Activated CD8-positive, alpha-beta memory T cell treated with anti-CD3 and anti-CD28 coated beads, Interleukin-2, amount 10 ng/mL, durations not matched to agents 7 days and 5 days (primary cell): ENCODE results near the gene DCD. TPM values are rescaled to one million over a fixed set of nuclear protein-coding genes. Genes with fewer than 3 reads are reported as not detected.
"Not testable (repeated sequence)": the region's sequence is repeated elsewhere in the genome, so short reads cannot be mapped to it uniquely, and the experiment has no call there.

Experiments
- ATAC-seq: fragments of 150-1000 bp; cut with Tn5 transposase; one replicate; pipeline ENCODE4 v1.10.0; 2021; ENCODE audit warnings: moderate library complexity
- CTCF ChIA-PET: fragments of 350-600 bp; sonication (Branson Sonifier 250); formaldehyde crosslinking; loops from one replicate; lab custom pipeline; 2021; ENCODE audit warnings: antibody characterized with exemption; lab: Charles Lee
- DNase-seq: peaks from one replicate; pipeline ENCODE4 v3.0.0-alpha.2; 2020
- H3K27ac Mint-ChIP-seq: one replicate; pipeline ENCODE4 v1.8.0; 2021; ENCODE audit warnings: mild to moderate bottlenecking, mixed read lengths
- H3K27me3 Mint-ChIP-seq: one replicate; pipeline ENCODE4 v1.8.0; 2021; ENCODE audit warnings: mixed read lengths
- H3K36me3 Mint-ChIP-seq: one replicate; pipeline ENCODE4 v1.8.0; 2021; ENCODE audit warnings: mild to moderate bottlenecking, mixed read lengths
- H3K4me1 Mint-ChIP-seq: one replicate; pipeline ENCODE4 v1.8.0; 2021; ENCODE audit warnings: mixed read lengths
- H3K4me3 Mint-ChIP-seq: one replicate; pipeline ENCODE4 v1.8.0; 2021; ENCODE audit warnings: mild to moderate bottlenecking, moderate library complexity, mixed read lengths
- H3K9me3 Mint-ChIP-seq: one replicate; pipeline ENCODE4 v1.8.0; 2022; ENCODE audit warnings: low read depth, mixed read lengths
- total RNA-seq, 2 experiments: library from RNA; stranded (reverse); gene quantifications; one replicate each; pipeline ENCODE4 v1.2.3, GENCODE V29; 2021

DCD gene
- total RNA-seq, 2 experiments from 2014 or later: not detected

DNA sequence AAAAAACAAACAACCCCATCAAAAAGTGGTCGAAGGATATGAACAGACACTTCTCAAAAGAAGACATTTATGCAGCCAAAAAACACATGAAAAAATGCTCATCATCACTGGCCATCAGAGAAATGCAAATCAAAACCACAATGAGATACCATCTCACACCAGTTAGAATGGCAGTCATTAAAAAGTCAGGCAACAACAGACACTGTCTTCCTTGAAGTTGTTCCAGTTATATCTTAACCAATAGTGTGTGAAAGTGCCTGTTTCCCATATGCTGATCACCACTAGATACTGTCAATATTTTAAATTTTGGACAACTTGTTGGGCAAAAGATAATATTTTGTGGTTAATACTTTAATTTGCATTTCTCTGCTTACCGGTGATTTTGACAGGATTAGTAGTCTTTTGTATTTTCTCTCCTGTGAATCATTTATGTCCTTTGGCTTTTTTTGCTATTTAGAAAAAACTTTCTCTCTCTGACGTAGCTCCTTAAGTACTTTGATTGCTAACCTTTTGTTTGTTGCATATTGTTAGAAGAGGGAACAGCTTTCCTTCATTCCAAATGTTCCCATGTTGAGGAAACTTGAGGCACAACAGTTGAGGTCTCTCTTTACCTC lies 17.0 kb upstream of the DCD start:
- H3K27ac Mint-ChIP-seq, H3K9me3 Mint-ChIP-seq, CTCF ChIA-PET, DNase-seq, H3K4me1 Mint-ChIP-seq, ATAC-seq, H3K4me3 Mint-ChIP-seq, H3K36me3 Mint-ChIP-seq: not testable (repeated sequence)
- peaks cover 25% of the 10 kb centered on the region for H3K27me3 Mint-ChIP-seq

DNA sequence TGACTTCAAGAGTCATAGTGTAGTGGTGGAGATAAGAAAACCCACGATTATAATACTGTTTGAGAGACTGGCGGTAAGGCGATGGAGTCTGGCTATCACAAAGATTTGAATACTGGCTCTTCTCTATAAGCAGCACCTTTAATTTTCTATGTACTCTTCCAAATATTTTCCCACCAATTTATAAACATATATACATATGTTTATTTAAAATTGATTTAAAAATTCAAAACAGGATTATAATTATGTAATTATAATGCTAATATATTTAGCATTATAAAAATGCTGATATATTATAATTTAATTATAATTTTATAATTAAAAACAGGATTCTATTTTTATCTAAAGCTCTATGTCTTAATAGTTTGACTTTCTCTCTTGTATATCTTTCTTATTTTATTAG lies 15.4 kb upstream of the DCD start:
- Mint-ChIP-seq H3K9me3 (no peaks in the 10 kb centered on the region), H3K4me1 (no peaks in the 10 kb centered on the region), H3K36me3 (no peaks in the 10 kb centered on the region), H3K27me3 (peaks cover 16% of the 10 kb centered on the region), H3K27ac (no peak overlapping the region), H3K4me3 (no peak overlapping the region)
- CTCF ChIA-PET: no interaction called here
- ATAC-seq (no peak), DNase-seq (no peak)

DNA sequence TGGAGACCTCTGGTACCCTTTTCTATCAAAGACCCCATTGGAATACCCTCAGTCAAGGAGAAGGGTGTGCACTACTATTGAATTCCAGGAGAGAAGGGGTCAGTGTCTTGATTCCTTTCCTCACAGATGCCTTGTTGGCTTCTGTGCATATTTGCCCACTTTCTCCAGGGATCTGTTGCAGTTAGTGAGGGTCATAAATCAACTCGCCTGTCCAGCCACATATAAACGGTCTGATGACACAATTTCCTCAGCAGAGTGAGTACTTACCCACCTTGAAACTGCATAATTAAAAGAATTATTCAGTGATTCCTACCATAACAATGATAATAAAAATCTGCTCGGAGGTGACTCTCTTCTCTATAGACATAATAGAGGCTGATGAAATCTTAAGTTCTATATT lies 13.9 kb upstream of the DCD start:
- no peak overlapping the region for H3K4me3 Mint-ChIP-seq
- H3K9me3 Mint-ChIP-seq: no peaks in the 10 kb centered on the region
- H3K36me3 Mint-ChIP-seq: no peaks in the 10 kb centered on the region
- CTCF ChIA-PET: no interaction called here
- ATAC-seq (no peak), DNase-seq (no peak)
- no peaks in the 10 kb centered on the region for H3K4me1 Mint-ChIP-seq
- H3K27me3 Mint-ChIP-seq: peaks cover 13% of the 10 kb centered on the region
- no peak overlapping the region for H3K27ac Mint-ChIP-seq

DNA sequence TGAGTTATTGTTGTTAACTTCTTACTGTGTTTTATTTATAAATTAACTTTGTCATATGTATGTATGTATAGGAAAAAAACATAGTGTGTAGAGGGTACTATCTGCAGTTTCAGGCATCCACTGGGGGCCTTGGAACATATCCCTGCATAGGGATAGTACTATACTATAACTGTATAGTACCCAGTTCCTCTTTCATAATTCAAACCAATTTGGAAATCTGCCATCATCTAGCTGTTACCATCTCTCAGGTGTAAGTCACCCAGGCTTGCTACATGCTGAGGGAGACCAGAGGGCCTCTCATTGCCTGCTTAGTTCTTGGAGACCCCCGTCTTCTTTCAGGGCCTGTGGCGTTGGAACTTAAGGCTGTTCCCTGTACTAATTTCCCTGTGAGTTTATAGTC lies 12.9 kb upstream of the DCD start:
- Mint-ChIP-seq H3K9me3 (no peaks in the 10 kb centered on the region), H3K27me3 (peaks cover 11% of the 10 kb centered on the region), H3K27ac (no peak overlapping the region), H3K4me1 (no peaks in the 10 kb centered on the region), H3K4me3 (no peak overlapping the region), H3K36me3 (no peaks in the 10 kb centered on the region)
- no peak for DNase-seq
- no peak for ATAC-seq
- CTCF ChIA-PET: no interaction called here

DNA sequence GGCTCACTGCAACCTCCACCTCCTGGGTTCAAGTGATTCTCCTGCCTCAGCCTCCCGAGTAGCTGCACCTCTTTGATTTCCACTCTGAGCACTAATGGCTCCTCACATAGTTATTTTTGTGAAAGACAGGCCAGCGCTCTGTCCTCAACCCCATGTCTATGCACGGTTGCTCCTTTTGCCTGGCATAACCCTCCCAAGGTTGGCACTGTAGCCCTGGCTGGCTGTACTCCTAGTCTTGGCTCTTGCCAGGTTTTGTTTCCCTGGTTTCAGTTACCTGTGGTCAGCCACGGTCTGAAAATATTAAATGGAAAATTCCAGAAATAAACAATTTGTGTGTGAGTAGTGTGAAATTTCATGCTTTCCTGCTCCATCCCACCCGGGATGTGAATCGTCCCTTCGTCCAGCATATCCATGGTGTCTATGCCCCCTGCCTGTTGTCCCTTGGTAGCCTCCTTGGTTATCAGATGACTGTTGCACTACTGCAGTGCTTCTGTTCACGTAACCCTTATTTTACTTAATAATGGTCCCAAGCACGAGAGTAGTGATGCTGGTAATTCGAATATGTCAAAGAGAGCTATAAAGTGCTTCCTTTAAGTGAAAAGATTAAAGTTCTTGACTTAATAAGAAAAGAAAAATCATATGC lies 12.3 kb upstream of the DCD start:
- Mint-ChIP-seq H3K36me3 (no peaks in the 10 kb centered on the region), H3K27me3 (peaks cover 9% of the 10 kb centered on the region), H3K4me3 (no peak overlapping the region), H3K27ac (no peak overlapping the region), H3K9me3 (no peaks in the 10 kb centered on the region), H3K4me1 (no peaks in the 10 kb centered on the region)
- no peak for DNase-seq
- CTCF ChIA-PET: no interaction called here
- no peak for ATAC-seq

DNA sequence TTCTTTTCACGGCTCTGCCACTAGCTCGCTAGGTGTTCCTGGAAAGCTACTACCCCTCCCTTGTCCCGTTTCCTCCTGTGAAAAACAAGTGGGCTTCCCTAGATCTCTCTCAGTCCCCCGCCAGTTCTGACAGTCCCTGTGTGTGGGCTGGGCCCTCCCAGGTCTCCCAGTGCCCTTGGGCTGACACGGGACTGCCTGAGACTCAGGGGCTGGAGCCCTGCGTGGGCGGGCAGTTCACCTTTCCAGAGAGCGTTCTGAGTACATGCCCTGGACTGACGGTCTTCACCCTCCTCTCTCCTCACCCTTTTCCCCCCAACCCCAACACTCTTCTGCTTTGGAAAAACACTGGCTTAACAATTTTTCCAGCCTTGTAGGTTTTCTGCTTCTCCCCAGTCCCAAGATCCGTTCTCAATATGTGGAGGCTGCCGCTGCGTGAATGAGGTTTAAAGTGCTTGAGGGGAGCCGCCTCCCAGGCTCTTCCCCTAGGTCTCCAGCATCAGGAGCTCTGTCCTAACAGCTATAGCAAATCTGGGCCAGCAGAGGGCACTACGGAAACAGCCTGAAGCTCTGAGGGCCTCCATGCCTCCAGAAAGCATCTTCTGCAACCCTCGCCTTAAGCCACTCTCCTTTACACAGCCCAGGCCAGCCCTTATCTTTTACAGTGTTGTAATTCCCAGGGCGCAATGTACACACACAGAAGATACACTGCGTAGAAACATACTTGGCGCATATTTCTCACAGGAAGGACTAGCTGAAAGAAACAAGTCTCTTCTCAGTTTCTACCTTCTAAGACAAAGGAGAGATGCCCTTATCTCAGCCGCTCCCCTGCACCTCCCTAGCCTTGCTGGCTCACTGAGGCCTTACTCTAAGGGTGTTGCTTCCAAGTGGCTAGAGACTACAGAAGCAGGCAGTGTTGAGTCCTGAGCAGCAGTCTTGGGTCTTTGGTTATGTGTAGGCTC lies 10.4 kb upstream of the DCD start:
- Mint-ChIP-seq H3K27me3 (peaks cover 17% of the 10 kb centered on the region), H3K4me1 (no peaks in the 10 kb centered on the region), H3K4me3 (no peak overlapping the region), H3K9me3 (no peaks in the 10 kb centered on the region), H3K27ac (no peak overlapping the region), H3K36me3 (no peaks in the 10 kb centered on the region)
- ATAC-seq (peak; percentile 70), DNase-seq (peak; percentile 65)
- CTCF ChIA-PET: interaction anchor here (0.9 to 1.9 kb wide), 10 partner anchors 13 to 414 kb away, joined by 3 to 5 read pairs (median 4); no protein-coding TSS in a partner anchor

DNA sequence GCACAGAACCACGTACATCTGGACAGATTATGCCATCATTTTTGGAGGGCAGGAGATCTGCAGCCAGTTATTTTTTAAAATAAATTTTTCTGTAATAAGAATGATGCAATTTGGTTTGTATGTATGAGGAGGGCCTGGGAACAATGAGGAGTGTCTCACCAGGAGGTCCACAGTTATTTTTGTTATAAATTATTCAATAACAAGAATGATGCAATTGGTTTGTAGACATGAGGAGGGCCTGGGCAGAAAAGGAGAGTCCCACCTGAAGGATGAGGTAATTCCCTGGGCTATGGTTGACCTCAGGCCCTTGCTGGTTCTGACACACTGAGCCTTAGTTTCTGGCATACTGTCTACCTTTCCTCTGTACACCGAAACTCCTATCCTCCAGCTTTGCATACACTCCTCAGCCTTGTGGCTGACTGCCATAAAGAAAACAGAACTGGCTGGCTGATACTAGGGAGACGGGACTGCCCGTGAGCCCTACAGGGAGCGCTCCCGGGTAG lies 9.0 kb upstream of the DCD start:
- Mint-ChIP-seq H3K9me3 (no peaks in the 10 kb centered on the region), H3K4me3 (no peak overlapping the region), H3K4me1 (no peaks in the 10 kb centered on the region), H3K36me3 (no peaks in the 10 kb centered on the region), H3K27me3 (peaks cover 26% of the 10 kb centered on the region), H3K27ac (no peak overlapping the region)
- DNase-seq (no peak), ATAC-seq (no peak)
- CTCF ChIA-PET: no interaction called here

DNA sequence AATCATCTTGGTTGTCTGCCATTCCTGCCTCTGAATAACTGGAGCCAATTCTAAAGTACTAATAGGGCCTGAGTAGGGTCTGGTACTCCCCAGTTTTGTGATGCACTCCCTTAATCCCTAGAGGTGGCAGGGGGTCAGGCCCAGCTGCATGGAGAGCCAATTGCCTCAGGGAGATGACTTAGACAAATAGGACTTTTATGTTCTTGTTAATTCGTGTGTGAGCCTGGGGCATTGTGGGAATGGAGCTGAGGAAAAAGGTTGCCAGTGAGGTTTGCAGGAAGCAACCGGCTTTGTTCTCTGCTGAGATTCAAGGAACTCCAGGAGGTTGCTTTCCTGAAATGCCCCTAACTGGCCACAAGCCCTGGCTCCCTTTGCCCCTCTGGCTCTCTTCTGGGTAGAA lies 6.8 kb upstream of the DCD start:
- DNase-seq (no peak), ATAC-seq (no peak)
- Mint-ChIP-seq H3K27me3 (peaks cover 26% of the 10 kb centered on the region), H3K27ac (no peak overlapping the region), H3K4me3 (no peak overlapping the region), H3K9me3 (no peaks in the 10 kb centered on the region), H3K4me1 (no peaks in the 10 kb centered on the region), H3K36me3 (no peaks in the 10 kb centered on the region)
- CTCF ChIA-PET: no interaction called here

DNA sequence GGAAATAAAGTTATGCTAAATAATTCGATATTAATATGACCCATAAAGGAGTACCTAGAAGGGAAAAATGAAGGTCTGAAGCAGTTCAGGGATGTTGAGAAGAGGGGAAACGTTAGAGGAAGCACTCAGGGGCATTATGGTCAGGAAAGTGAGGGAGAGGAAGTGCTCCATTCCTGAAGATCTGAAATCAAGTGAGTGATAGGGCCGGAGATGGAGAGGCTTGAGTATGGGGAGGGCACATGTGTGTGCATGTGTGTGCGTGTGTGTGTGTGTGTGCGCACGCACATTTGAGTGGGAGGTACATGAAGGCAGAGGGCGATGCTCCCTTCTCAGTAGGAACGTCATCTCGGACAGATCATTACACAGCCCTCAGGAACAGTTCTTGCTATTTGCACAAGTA lies 4.9 kb upstream of the DCD start:
- peaks cover 30% of the 10 kb centered on the region for H3K27me3 Mint-ChIP-seq
- H3K4me3 Mint-ChIP-seq: no peak overlapping the region
- ATAC-seq: no peak
- H3K36me3 Mint-ChIP-seq: no peaks in the 10 kb centered on the region
- CTCF ChIA-PET: interaction anchor here (1.1 kb wide), 1 partner anchor 49 kb away, joined by 3 read pairs; no protein-coding TSS in a partner anchor
- no peaks in the 10 kb centered on the region for H3K9me3 Mint-ChIP-seq
- no peak overlapping the region for H3K27ac Mint-ChIP-seq
- no peaks in the 10 kb centered on the region for H3K4me1 Mint-ChIP-seq
- no peak for DNase-seq

DNA sequence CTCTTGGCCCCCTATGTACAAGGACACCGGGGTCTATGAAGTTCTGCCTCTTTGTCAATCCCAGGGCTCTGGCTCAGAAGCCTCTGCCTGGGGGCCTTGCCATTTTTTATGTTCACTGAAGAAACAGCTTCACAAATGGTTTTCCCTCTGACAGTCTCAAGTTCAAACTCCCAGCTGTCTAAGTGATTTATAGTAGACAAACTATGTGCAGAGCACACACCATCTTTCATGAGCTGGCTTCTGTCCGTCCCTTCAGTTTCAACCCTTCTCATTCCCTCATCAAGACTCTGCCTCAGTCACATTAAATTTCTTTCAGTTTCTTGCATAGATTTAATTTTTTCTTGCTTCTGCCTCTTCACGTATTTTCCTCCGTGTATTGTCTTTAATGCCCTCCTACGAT lies 2.7 kb upstream of the DCD start:
- DNase-seq (no peak), ATAC-seq (no peak)
- no peak overlapping the region for H3K27ac Mint-ChIP-seq
- H3K36me3 Mint-ChIP-seq: no peaks in the 10 kb centered on the region
- no peaks in the 10 kb centered on the region for H3K9me3 Mint-ChIP-seq
- H3K4me1 Mint-ChIP-seq: no peaks in the 10 kb centered on the region
- CTCF ChIA-PET: no interaction called here
- H3K27me3 Mint-ChIP-seq: peaks cover 43% of the 10 kb centered on the region
- no peak overlapping the region for H3K4me3 Mint-ChIP-seq

DNA sequence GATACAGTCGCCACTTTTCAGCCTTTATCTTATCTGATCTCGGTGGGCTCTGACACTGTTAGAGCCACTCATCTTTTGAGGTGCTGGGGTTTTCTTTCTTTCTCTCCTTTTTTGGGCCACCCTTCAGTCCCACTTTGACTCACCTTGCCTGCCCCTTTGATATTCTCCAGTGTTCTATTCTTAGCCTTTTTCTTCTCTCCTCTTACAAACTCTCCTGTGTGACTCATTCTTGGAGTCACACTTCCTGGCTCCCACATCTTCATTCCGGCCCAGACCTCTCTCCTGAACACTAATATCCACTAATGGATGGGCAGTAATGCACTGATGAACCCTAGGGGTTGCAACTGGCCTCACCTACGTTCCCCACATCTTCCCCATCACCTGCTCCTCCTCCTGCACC lies 2.2 kb upstream of the DCD start:
- Mint-ChIP-seq H3K4me3 (no peak overlapping the region), H3K27me3 (peaks cover 45% of the 10 kb centered on the region), H3K36me3 (no peaks in the 10 kb centered on the region), H3K27ac (no peak overlapping the region), H3K9me3 (no peaks in the 10 kb centered on the region), H3K4me1 (no peaks in the 10 kb centered on the region)
- CTCF ChIA-PET: no interaction called here
- DNase-seq: no peak
- no peak for ATAC-seq

DNA sequence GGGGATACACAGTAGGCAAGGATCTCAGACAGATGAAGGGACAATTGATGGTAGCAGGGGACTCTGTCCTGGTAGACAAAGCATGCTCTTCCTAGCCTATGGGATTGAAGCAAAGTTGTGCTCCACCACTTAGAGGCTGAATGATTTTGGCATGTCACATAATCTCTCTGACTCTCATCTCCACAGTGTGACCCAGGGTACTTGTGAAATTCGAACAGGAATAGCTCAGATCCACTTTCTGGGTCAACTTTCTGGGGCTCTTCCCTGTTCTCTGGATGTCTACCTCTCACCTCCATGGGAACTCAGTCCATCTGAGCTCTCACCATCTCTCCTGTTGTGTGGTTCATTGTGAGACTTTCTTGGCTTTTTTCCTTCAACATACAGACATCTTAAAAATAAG lies 1.7 kb upstream of the DCD start:
- H3K27me3 Mint-ChIP-seq: peaks cover 49% of the 10 kb centered on the region
- no peaks in the 10 kb centered on the region for H3K36me3 Mint-ChIP-seq
- CTCF ChIA-PET: no interaction called here
- H3K4me1 Mint-ChIP-seq: no peaks in the 10 kb centered on the region
- ATAC-seq (no peak), DNase-seq (no peak)
- H3K4me3 Mint-ChIP-seq: no peak overlapping the region
- no peak overlapping the region for H3K27ac Mint-ChIP-seq
- no peaks in the 10 kb centered on the region for H3K9me3 Mint-ChIP-seq

DNA sequence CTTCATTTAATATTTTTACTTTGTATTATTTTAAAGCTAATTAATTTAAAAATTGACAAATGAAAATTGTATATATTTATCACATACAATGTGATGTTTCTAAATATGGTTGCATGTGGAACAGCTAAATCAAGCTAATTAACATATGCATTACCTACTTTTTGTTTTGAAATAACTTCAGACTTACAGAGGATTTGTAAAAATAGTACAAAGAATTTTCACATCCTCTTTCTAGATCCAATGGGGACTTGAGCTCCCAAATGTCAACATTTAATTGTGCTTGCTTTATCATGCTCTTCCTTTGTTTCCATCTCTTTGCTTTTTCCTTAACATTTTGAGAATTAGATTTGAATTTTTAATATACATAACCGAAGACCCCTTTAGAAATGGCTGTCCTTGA lies 6.6 kb downstream of the DCD start:
- no peaks in the 10 kb centered on the region for H3K36me3 Mint-ChIP-seq
- H3K4me1 Mint-ChIP-seq: no peaks in the 10 kb centered on the region
- H3K4me3 Mint-ChIP-seq: no peak overlapping the region
- DNase-seq (no peak), ATAC-seq (no peak)
- no peaks in the 10 kb centered on the region for H3K9me3 Mint-ChIP-seq
- peaks cover 25% of the 10 kb centered on the region for H3K27me3 Mint-ChIP-seq
- CTCF ChIA-PET: interaction anchor here (1.3 kb wide), 1 partner anchor 17 kb away, joined by 4 read pairs; no protein-coding TSS in a partner anchor
- no peak overlapping the region for H3K27ac Mint-ChIP-seq
